Endothelial cell of umbilical vein (primary cell): ENCODE results near the gene PIK3C3. TPM values are rescaled to one million over a fixed set of nuclear protein-coding genes. Genes with fewer than 3 reads are reported as not detected.

Experiments used
- BruUV-seq: library from RNA; stranded (reverse); fragments of 400-500 nt; replicated peaks from 2 replicates; lab custom pipeline; 2021; lab: Mats Ljungman, UMichigan
- CTCF ChIA-PET: fragments of 300-600, 350-600 bp; sonication (Branson Sonifier 250); formaldehyde crosslinking; loops from one replicate; lab custom pipeline; 2021; ENCODE audit warnings: antibody characterized with exemption, inconsistent platforms; lab: Charles Lee
- POLR2A ChIA-PET: fragments of 300-600, 350-600 bp; sonication (Branson Sonifier 250); formaldehyde crosslinking; loops from one replicate; lab custom pipeline; 2021; ENCODE audit warnings: antibody characterized with exemption, inconsistent platforms; lab: Charles Lee
- DNase-seq: peaks from one replicate; pipeline ENCODE4 v3.0.0-alpha.2; 2011; ENCODE audit warnings: low read depth, low spot score
- FAIRE-seq: peaks from 2 replicates; lab custom pipeline; 2011; peaks lifted over from hg19 to GRCh38; lab: Jason Lieb, UNC
- H2AFZ ChIP-seq: 2 replicates; pipeline ENCODE4 v1.6.0; 2012; ENCODE audit warnings: low read depth, low read length, control low read depth, inconsistent platforms
- H3K27ac ChIP-seq: 2 replicates; pipeline ENCODE4 v1.5.1; 2011; ENCODE audit warnings: low read depth, mild to moderate bottlenecking, control low read depth, low read length, moderate library complexity; ENCODE audit not compliant: insufficient read depth
- H3K27me3 ChIP-seq, 2 experiments: 2 replicates each; pipeline versions ENCODE4 v1.6.0 to v1.6.1; 2011; ENCODE audit warnings: low read length in 2 of 2, mixed read lengths in 1 of 2; ENCODE audit not compliant: control insufficient read depth in 2 of 2, insufficient read depth in 2 of 2
- H3K36me3 ChIP-seq, 2 experiments: 2 replicates in 1 of 2; 3 replicates in 1 of 2; pipeline ENCODE4 v1.5.1; 2011; ENCODE audit warnings: low read length in 2 of 2, mild to moderate bottlenecking in 1 of 2, moderate library complexity in 1 of 2; ENCODE audit not compliant: control insufficient read depth in 2 of 2, insufficient read depth in 2 of 2; ENCODE audit errors: extremely low read depth in 1 of 2
- H3K4me1 ChIP-seq: 3 replicates; pipeline ENCODE4 v1.5.1; 2011; ENCODE audit warnings: mild to moderate bottlenecking, low read length; ENCODE audit not compliant: control insufficient read depth, insufficient read depth; ENCODE audit errors: extremely low read depth
- H3K4me2 ChIP-seq: 2 replicates; pipeline ENCODE4 v1.6.1; 2011; ENCODE audit warnings: low read length, control low read depth, mixed read lengths; ENCODE audit not compliant: insufficient read depth
- H3K4me3 ChIP-seq, 3 experiments: fragments of 200-600 bp in 1 of 3; sonication (generic), shearing (Covaris generic) in 1 of 3; replicated peaks in 1 of 3; 2 replicates each; pipeline ENCODE4 v1.5.1; 2011 to 2016; ENCODE audit warnings: control low read depth in 3 of 3, low read length in 3 of 3, mild to moderate bottlenecking in 2 of 3, inconsistent platforms in 1 of 3, low read depth in 1 of 3, moderate library complexity in 1 of 3; ENCODE audit not compliant: insufficient read depth in 1 of 3
- H3K79me2 ChIP-seq: 2 replicates; pipeline ENCODE4 v1.6.0; 2012; ENCODE audit warnings: low read length, inconsistent platforms; ENCODE audit not compliant: control insufficient read depth, insufficient read depth
- H3K9ac ChIP-seq: replicated peaks from 2 replicates; pipeline ENCODE3; 2011; ENCODE audit warnings: low read length, control low read depth; ENCODE audit not compliant: insufficient read depth; ENCODE audit errors: extremely low read depth
- H3K9me1 ChIP-seq: replicated peaks from 3 replicates; pipeline ENCODE4 v1.6.0; 2011; ENCODE audit warnings: mild to moderate bottlenecking, low read length; ENCODE audit not compliant: control insufficient read depth, insufficient read depth; ENCODE audit errors: extremely low read depth
- H3K9me3 ChIP-seq: replicated peaks from 2 replicates; pipeline ENCODE4 v1.5.1; 2012; ENCODE audit warnings: low read length, inconsistent platforms; ENCODE audit not compliant: control insufficient read depth, insufficient read depth
- H4K20me1 ChIP-seq: replicated peaks from 2 replicates; pipeline ENCODE3; 2011; ENCODE audit warnings: mild to moderate bottlenecking, low read length; ENCODE audit not compliant: control insufficient read depth, insufficient read depth; ENCODE audit errors: extremely low read depth
- EZH2 ChIP-seq: IDR thresholded peaks from 2 replicates; pipeline ENCODE4 v1.6.1; 2012; ENCODE audit warnings: borderline replicate concordance, low read depth, mild to moderate bottlenecking, moderate library complexity, low read length, inconsistent platforms; ENCODE audit not compliant: severe bottlenecking
- FOS ChIP-seq: IDR thresholded peaks from 2 replicates; pipeline ENCODE4 v1.6.1; 2011; ENCODE audit warnings: mild to moderate bottlenecking, low read length, moderate library complexity, borderline replicate concordance; ENCODE audit not compliant: insufficient read depth
- GATA2 ChIP-seq: IDR thresholded peaks from 2 replicates; pipeline ENCODE4 v1.7.0; 2011; ENCODE audit warnings: low read depth, mild to moderate bottlenecking, moderate library complexity, mixed read lengths, low read length; ENCODE audit not compliant: insufficient read length, insufficient read depth
- JUN ChIP-seq: IDR thresholded peaks from 2 replicates; pipeline ENCODE4 v1.6.1; 2011; ENCODE audit warnings: borderline replicate concordance, low read depth; ENCODE audit not compliant: insufficient read length, insufficient read depth
- MYC ChIP-seq: IDR thresholded peaks from one replicate; pipeline ENCODE4 v1.6.1; 2011; ENCODE audit warnings: mild to moderate bottlenecking, low read depth, low read length
- POLR2A ChIP-seq: IDR thresholded peaks from 2 replicates; pipeline ENCODE4 v1.6.1; 2012; ENCODE audit warnings: low read depth, mild to moderate bottlenecking, control low read depth, low read length
- POLR2AphosphoS5 ChIP-seq: IDR thresholded peaks from 2 replicates; pipeline ENCODE4 v1.6.1; 2012; ENCODE audit warnings: low read depth, mild to moderate bottlenecking, control low read depth, low read length, moderate library complexity; ENCODE audit not compliant: insufficient read depth
- dilution Hi-C: fragments of 300-500 bp; cut with MboI; formaldehyde crosslinking; loops from one replicate; pipeline ENCODE4 v1.15.0; 2019; ENCODE audit warnings: low sequenced_read_pairs; ENCODE audit not compliant: extremely low pct_ligation_motif_present
- intact Hi-C: fragments of 100-400 bp; cut with micrococcal nuclease; formaldehyde crosslinking; loops from one replicate; pipeline ENCODE4 v1.10.0; 2022
- polyA plus RNA-seq, 4 experiments: library from polyadenylated mRNA; depleted of rRNA in 3 of 4; stranded (reverse) in 3 of 4; unstranded in 1 of 4; fragments of >200 nt; gene quantifications; 2 replicates each; pipeline versions ENCODE4 v1.2.1 to v1.2.3, GENCODE V29; 2011 to 2012; ENCODE audit warnings: missing spikeins in 1 of 4
- total RNA-seq: library from RNA; stranded (reverse); gene quantifications from 2 replicates; pipeline ENCODE4 v1.2.3, GENCODE V29; 2021
- TF ChIP-seq, protein P1 (sequence below): IDR thresholded peaks from 2 replicates; pipeline ENCODE4 v1.6.1; 2011; ENCODE audit not compliant: insufficient read depth, insufficient read length
- TF ChIP-seq, protein P2 (sequence below), 2 donors: IDR thresholded peaks; 1 replicate in 1 of 2; 2 replicates in 1 of 2; pipeline ENCODE4 v1.5.1; 2011; ENCODE audit warnings: low read length in 2 of 2, mild to moderate bottlenecking in 2 of 2, moderate library complexity in 2 of 2, control low read depth in 1 of 2, inconsistent platforms in 1 of 2, low read depth in 1 of 2; ENCODE audit not compliant: insufficient read depth in 1 of 2; ENCODE audit errors: extremely low read depth in 1 of 2

PIK3C3 gene
- total and polyA plus RNA-seq, 2 donors (not counting 3 experiments of a cell fraction or from before 2014, with no cell fraction given), result 19.5 to 47.3 TPM

DNA sequence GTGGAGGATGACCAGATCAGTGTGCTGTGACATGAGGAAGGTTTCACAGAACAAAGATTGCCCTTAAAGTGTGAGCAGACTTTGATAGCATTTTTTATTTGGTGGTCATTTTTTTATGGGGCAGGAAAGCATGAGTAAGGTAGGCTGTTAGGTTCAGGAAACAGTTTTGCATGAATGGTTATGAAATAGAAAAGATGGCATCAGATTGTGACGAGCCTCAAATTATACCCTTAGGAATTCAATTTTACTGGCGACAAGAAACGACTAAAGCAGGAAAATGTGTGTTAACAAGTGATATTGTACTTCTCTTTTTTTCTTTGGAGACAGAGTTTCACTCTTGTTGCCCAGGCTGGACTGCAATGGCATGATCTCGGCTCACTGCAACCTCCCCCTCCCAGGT lies 44.7 kb downstream of the PIK3C3 start:
- Histone ChIP-seq H3K79me2 (no peaks in the 10 kb centered on the region), H2AFZ (no peak overlapping the region), H3K4me2 (no peak overlapping the region), H3K36me3 (peaks cover 3 to 11% of the 10 kb centered on the region in 2 experiments), H3K4me3 (no peak overlapping the region), H3K27ac (no peak overlapping the region), H3K9me1 (no peaks in the 10 kb centered on the region), H3K4me1 (peaks cover 15% of the 10 kb centered on the region), H4K20me1 (no peaks in the 10 kb centered on the region), H3K9me3 (no peaks in the 10 kb centered on the region), H3K27me3 (no peaks in the 10 kb centered on the region), H3K9ac (no peak overlapping the region)
- POLR2A ChIA-PET, result no interaction called here
- CTCF ChIA-PET, result interaction anchor here (3.2 kb wide), 1 partner anchor 28 kb away, joined by 12 read pairs; no protein-coding TSS in a partner anchor
- intact Hi-C loops (no loop called here), dilution Hi-C loops (no loop called here)
- TF ChIP-seq, protein P1, sequence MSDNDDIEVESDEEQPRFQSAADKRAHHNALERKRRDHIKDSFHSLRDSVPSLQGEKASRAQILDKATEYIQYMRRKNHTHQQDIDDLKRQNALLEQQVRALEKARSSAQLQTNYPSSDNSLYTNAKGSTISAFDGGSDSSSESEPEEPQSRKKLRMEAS, result no peak
- no peak for TF ChIP-seq MYC
- TF ChIP-seq POLR2A, result no peak
- TF ChIP-seq, protein P2, sequence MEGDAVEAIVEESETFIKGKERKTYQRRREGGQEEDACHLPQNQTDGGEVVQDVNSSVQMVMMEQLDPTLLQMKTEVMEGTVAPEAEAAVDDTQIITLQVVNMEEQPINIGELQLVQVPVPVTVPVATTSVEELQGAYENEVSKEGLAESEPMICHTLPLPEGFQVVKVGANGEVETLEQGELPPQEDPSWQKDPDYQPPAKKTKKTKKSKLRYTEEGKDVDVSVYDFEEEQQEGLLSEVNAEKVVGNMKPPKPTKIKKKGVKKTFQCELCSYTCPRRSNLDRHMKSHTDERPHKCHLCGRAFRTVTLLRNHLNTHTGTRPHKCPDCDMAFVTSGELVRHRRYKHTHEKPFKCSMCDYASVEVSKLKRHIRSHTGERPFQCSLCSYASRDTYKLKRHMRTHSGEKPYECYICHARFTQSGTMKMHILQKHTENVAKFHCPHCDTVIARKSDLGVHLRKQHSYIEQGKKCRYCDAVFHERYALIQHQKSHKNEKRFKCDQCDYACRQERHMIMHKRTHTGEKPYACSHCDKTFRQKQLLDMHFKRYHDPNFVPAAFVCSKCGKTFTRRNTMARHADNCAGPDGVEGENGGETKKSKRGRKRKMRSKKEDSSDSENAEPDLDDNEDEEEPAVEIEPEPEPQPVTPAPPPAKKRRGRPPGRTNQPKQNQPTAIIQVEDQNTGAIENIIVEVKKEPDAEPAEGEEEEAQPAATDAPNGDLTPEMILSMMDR (IDR thresholded peaks at IDR 0.05; ENCODE audit: extremely low read depth in 1 of 2, insufficient read depth in 1 of 2, low read depth in 1 of 2, low read length in 2 of 2), result no peak
- TF ChIP-seq JUN, result no peak
- TF ChIP-seq GATA2, result no peak
- no peak for TF ChIP-seq EZH2
- no peak for TF ChIP-seq FOS
- TF ChIP-seq POLR2AphosphoS5, result no peak
- no TSS peak for BruUV-seq
- DNase-seq (no peak), FAIRE-seq (no peak)
